GM19238 (cell line): ENCODE data around the gene HOXD10.

ENCODE experiments used
- DNase-seq: peaks from one replicate; pipeline ENCODE4 v3.0.0; 2011; ENCODE audit warnings: low spot score; ENCODE audit not compliant: insufficient read length

HOXD10 gene

DNA sequence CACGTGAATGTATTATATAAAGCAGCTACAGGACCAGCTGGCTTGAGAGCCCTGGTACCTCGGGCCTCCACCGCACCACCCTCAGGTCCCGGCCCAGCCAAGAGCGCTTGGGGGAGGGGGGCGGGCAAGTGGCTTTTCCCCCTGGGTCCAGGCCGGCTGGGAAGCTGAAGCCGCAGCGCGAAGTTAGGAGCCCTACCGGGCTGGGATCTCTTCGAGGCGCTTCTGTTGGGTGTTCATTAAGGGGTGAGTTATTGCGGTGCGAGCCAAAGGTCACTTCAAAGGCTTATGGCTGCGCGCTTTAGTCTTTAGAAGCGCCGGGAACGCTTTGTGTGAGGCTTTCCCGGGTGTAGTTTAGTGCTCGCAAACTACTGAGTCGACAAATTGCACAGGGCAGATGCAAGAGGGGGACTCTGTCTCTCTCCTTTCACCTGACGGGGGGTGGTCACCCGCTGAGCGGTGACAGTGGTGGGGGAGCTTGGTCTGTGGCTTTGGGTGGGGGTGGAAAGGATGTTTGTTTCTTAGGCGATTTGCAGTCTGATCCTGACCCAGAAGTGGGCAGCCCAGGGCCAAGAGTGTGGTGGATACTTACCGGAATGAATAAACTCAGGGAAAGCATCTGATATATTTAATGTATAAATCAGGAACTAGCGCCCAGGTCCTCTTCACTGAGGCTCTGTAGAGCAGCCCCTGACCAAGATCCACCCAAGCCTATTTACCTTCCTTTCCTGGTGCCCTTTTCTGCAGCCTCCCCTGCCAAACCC lies 46.5 kb downstream of the HOXD10 start:
- DNase-seq: no peak

DNA sequence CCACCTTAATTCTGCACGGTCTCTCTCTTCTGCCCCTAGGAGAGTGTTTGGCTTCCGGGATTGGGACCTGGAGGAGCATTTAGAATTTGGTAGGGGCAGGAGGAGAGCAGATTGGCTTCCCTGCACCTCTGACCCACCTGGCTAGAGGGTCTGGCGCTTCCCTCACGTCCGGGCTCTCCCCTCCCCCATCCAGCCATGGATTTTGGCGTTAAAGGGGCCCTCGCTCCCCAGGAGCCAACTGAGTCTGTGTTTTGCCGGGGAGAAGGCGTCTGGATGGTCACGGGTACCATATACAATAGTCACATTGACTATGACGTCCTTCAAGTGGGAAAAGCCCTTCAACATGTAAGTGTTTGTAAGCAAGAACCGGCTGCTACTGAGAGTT lies 47.1 kb downstream of the HOXD10 start:
- no peak for DNase-seq

DNA sequence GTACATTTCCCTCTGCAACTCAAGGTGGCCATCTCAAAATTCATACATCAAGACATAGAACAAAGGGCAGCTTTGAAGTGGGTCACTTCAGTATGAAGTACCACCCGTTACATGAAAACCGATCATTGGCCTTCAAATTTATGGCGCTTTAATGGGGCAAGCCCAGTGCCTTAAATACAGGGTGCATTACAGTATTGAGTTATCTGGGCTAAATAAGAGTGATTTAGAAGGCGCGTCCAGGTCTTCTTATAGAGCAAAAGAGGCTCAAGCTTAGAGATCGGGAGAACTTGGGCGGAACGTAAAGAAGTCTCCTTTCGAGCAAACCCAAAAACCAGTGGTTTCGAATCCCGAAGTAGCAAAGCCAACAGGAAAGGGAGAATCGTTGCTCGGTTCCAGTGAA lies 47.6 kb downstream of the HOXD10 start:
- DNase-seq: no peak

DNA sequence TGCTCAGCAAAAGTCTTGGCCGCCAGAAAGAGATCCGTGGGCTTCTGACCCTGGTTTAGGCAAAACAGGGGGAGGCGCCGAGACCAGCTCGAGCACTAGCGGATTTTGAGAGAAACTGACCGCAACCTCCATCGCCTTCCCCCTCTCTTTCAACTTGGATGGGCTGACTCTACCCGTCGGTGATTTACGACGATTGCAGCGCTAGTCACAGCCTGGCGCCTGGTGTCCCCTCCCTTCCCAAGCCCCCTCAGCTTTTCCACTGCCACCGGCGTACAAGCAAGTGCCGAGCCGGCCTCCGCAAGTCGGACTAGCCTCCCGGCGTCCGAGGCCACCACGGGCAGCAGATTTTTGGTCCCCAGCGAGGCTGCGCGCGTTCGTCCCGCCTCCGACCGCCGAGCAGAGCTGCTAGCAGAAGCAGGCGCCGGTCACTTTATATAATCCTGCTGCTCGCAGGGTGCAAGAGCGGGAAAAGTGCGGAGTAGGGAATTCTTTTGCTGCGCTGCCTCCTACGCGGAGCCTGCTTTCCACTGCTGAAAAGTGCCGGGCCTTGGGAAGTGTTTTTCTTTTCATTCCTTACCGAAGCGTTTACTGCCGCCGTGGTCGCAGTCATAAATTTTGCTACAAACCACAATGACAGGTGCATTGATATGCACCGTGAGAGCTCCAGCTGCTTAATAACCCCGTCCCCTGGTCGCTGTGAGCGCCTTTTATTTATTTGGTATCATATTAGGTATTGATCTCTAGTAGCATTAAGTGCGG lies 48.2 kb downstream of the HOXD10 start:
- DNase-seq: no peak

DNA sequence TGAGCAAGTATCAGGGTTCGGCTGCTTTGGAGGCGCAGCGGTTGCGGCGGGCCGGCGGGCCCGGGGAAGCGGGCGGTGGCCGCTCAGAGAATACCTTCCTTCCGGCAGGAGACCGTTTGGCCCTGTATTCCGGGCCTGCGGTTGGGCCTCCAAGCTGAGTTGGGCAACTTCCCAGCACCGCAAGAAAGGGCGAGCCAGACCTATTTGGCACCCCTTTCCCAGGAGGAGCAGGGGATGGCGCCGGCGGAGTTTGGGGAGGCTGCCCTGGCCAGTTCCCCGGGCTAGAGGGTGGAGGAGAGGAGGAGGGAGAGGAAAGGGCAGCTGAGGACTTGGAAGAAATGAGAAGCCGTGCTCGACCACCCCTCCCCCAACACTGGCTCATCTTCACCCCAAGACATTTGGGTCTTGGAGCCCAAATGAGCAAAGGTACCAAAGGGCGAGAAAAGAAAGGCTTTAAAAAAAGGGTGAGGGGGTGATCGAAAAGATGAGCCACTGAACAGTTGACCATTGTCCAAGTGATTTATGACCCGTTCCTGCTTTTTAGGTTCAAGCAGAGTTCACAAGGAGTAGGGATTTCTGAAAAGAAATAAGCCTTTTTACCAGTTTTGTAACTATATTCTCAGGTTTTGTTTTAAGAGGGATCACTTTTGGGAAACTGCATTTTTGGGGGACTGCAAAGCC lies 48.9 kb downstream of the HOXD10 start:
- DNase-seq: no peak

DNA sequence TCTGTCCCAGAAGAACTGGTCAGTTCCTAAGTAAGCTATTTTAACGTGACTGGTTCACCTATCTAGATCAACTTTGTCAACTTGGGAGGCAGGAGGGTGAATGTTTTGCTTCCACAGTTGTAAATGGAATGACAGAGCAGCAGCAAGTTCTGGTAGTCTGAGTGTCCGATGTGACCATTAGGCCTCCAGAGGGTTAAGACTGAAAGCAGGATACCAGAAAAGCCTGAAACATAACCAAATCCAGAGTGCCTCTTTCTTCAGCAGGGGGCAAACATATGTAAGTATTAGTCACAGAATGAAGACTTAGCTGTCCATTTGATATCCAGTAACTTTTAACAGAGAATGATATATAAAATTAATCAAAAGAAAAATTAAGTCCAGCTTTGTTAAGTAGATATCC lies 49.7 kb downstream of the HOXD10 start:
- DNase-seq: no peak

DNA sequence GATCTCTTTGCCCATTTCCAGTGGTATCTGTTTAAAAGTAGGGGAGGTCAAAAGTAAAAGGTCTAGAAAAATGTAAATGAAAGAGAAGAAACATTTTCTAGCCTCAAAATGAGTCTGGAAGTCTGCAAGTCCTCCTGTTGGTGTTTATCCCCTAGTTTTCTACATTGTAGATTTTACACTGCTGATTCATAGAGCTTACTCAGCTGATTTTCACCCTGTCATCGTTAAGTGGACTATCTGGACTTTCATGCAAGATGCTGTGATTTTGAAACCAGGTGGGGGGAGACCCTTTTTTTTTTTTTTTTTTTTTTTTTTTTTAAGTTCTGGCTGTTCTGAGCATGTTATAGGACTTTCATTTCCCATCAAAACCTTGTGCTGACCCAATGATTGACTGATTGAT lies 50.8 kb downstream of the HOXD10 start:
- no peak for DNase-seq

DNA sequence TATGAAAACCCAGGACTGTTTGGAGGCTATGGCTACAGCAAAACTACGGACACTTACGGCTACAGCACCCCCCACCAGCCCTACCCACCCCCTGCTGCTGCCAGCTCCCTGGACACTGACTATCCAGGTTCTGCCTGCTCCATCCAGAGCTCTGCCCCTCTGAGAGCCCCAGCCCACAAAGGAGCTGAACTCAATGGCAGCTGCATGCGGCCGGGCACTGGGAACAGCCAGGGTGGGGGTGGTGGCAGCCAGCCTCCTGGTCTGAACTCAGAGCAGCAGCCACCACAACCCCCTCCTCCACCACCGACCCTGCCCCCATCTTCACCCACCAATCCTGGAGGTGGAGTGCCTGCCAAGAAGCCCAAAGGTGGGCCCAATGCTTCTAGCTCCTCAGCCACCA lies 52.6 kb downstream of the HOXD10 start:
- no peak for DNase-seq
